Measurements from ENCODE around the gene LYSET.
"Not testable (repeated sequence)": the region's sequence is repeated elsewhere in the genome, so short reads cannot be mapped to it uniquely, and the experiment has no call there.

LYSET gene

GRCh38 chr14:93184391-93185348 is at the start of gene LYSET, which contains the start of gene MOAP1:
Gene LYSET (plus strand): TSS chr14:93185317. CDS start chr14:93185406, 89 bp downstream.
Gene MOAP1 (minus strand): TSS chr14:93184897. CDS start chr14:93184242, 655 bp downstream.
- peak; percentile 95 for DNase-seq

- no peak for DNase-seq
Measured at GRCh38 chr14:93135399-93135798, 49.7 kb upstream of the LYSET start.

GRCh38 chr14:93136009-93136408 is 49.1 kb upstream of the LYSET start:
- DNase-seq = no peak

- not testable (repeated sequence) for DNase-seq
Measured at GRCh38 chr14:93136508-93136907, 48.6 kb upstream of the LYSET start.

- DNase-seq = peak; percentile 13
Measured at GRCh38 chr14:93137864-93138263, 47.3 kb upstream of the LYSET start.

- DNase-seq = no peak
Measured at GRCh38 chr14:93142854-93143652, 42.1 kb upstream of the LYSET start.

GRCh38 chr14:93146119-93146518 is 39.0 kb upstream of the LYSET start:
- DNase-seq = no peak

- DNase-seq = no peak
Measured at GRCh38 chr14:93148979-93149378, 36.1 kb upstream of the LYSET start.

GRCh38 chr14:93150227-93151208 is 34.6 kb upstream of the LYSET start:
- DNase-seq = no peak

- no peak for DNase-seq
Measured at GRCh38 chr14:93153121-93153520, 32.0 kb upstream of the LYSET start.

GRCh38 chr14:93155667-93156066 is 29.4 kb upstream of the LYSET start:
- DNase-seq = no peak

GRCh38 chr14:93156693-93157369 is 28.3 kb upstream of the LYSET start:
- DNase-seq = no peak

- peak; percentile 10 for DNase-seq
Measured at GRCh38 chr14:93158349-93158748, 26.8 kb upstream of the LYSET start.

GRCh38 chr14:93159625-93160352 is 25.3 kb upstream of the LYSET start:
- DNase-seq = not testable (repeated sequence)

- DNase-seq = no peak
Measured at GRCh38 chr14:93160353-93160801, 24.7 kb upstream of the LYSET start.

- no peak for DNase-seq
Measured at GRCh38 chr14:93161411-93161940, 23.6 kb upstream of the LYSET start.

GRCh38 chr14:93163564-93163963 is 21.6 kb upstream of the LYSET start:
- no peak for DNase-seq

- DNase-seq = not testable (repeated sequence)
Measured at GRCh38 chr14:93165271-93166265, 19.5 kb upstream of the LYSET start.

GRCh38 chr14:93168610-93169009 is 16.5 kb upstream of the LYSET start:
- DNase-seq = not testable (repeated sequence)

All from eye (tissue), 1 donor.